SU-DHL-6 (cell line): ENCODE data around the gene SNX30.

Experiments used
- H2AFZ ChIP-seq: fragments of 200-600 bp; sonication (generic); 2 replicates; pipeline ENCODE4 v1.6.1; 2014; ENCODE audit warnings: low read depth, mild to moderate bottlenecking, moderate library complexity, mixed read lengths, antibody characterized with exemption, low read length; ENCODE audit not compliant: severe bottlenecking
- H3F3A ChIP-seq: fragments of 200-600 bp; shearing (Covaris generic); 2 replicates; pipeline ENCODE4 v1.6.0; 2016; ENCODE audit warnings: antibody characterized with exemption, mild to moderate bottlenecking; ENCODE audit not compliant: insufficient read depth
- H3K27ac ChIP-seq: fragments of 200-600 bp; sonication (generic); 2 replicates; pipeline ENCODE4 v1.5.1; 2016; ENCODE audit warnings: low read depth, mild to moderate bottlenecking, low read length, moderate library complexity, mixed read lengths
- H3K27me3 ChIP-seq: fragments of 200-600 bp; sonication (generic), shearing (Covaris generic); 2 replicates; pipeline ENCODE4 v1.6.0; 2014; ENCODE audit warnings: mild to moderate bottlenecking, low read length
- H3K36me3 ChIP-seq: fragments of 200-600 bp; sonication (generic); 2 replicates; pipeline ENCODE4 v1.6.1; 2014; ENCODE audit warnings: mild to moderate bottlenecking, low read length, mixed read lengths
- H3K4me2 ChIP-seq: fragments of 300-600, 200-600 bp; shearing (Covaris generic), sonication (generic); 2 replicates; pipeline ENCODE4 v1.6.0; 2014; ENCODE audit warnings: low read length, low read depth, mild to moderate bottlenecking; ENCODE audit not compliant: poor library complexity, severe bottlenecking
- H3K4me3 ChIP-seq: fragments of 200-600 bp; sonication (generic); 2 replicates; pipeline ENCODE4 v1.5.1; 2014; ENCODE audit warnings: antibody characterized with exemption, low read length, mild to moderate bottlenecking, mixed read lengths; ENCODE audit not compliant: insufficient read depth, poor library complexity, severe bottlenecking
- H3K79me2 ChIP-seq: fragments of 200-600 bp; sonication (generic); 2 replicates; pipeline ENCODE4 v1.6.1; 2014; ENCODE audit warnings: mild to moderate bottlenecking, low read length, moderate library complexity; ENCODE audit not compliant: insufficient read depth
- H3K9ac ChIP-seq: fragments of 200-600 bp; sonication (generic); 2 replicates; pipeline ENCODE4 v1.7.0; 2014; ENCODE audit warnings: mild to moderate bottlenecking, low read length
- H3K9me2 ChIP-seq: fragments of 200-600 bp; sonication (generic); replicated peaks from 2 replicates; pipeline ENCODE4 v1.6.1; 2014; ENCODE audit warnings: low read length; ENCODE audit not compliant: insufficient read depth
- H3K9me3 ChIP-seq: fragments of 200-600 bp; sonication (generic); 2 replicates; pipeline ENCODE4 v1.6.1; 2014; ENCODE audit warnings: low read length, mixed read lengths; ENCODE audit not compliant: insufficient read depth
- H4K20me1 ChIP-seq: fragments of 200-600 bp; sonication (generic); 2 replicates; pipeline ENCODE4 v1.6.1; 2014; ENCODE audit warnings: low read depth, mild to moderate bottlenecking, antibody characterized with exemption, low read length, moderate library complexity, mixed read lengths
- CTCF ChIP-seq: fragments of 200-600 bp; sonication (generic); IDR thresholded peaks from one replicate; pipeline ENCODE4 v1.5.1; 2017; ENCODE audit warnings: antibody characterized with exemption, mild to moderate bottlenecking, low read length, moderate library complexity; ENCODE audit not compliant: insufficient read depth, poor library complexity, severe bottlenecking
- EZH2phosphoT487 ChIP-seq: fragments of 200-600 bp; sonication (generic), shearing (Covaris generic); conservative IDR thresholded peaks from 2 replicates; pipeline ENCODE4 v1.6.1; 2018; ENCODE audit warnings: mild to moderate bottlenecking, antibody characterized with exemption, low read length, moderate library complexity, mixed read lengths

Gene SNX30

GRCh38 chr9:112831281-112831851, 80.8 kb downstream of the SNX30 start:
- Histone ChIP-seq H3K27ac (no peak overlapping the region), H3K79me2 (no peaks in the 10 kb centered on the region), H3K4me3 (no peak overlapping the region), H3K9me2 (no peaks in the 10 kb centered on the region), H3K9ac (no peak overlapping the region), H2AFZ (no peak overlapping the region), H3K36me3 (no peaks in the 10 kb centered on the region), H3K4me2 (no peak overlapping the region), H3K27me3 (no peaks in the 10 kb centered on the region), H3F3A (no peaks in the 10 kb centered on the region), H4K20me1 (no peaks in the 10 kb centered on the region), H3K9me3 (no peaks in the 10 kb centered on the region)
- no peak for TF ChIP-seq EZH2phosphoT487
- no peak for TF ChIP-seq CTCF

- no peak overlapping the region for H3K4me3 ChIP-seq
- H2AFZ ChIP-seq: no peak overlapping the region
- no peak for TF ChIP-seq EZH2phosphoT487
- TF ChIP-seq CTCF: no peak
- H3F3A ChIP-seq: no peaks in the 10 kb centered on the region
- no peaks in the 10 kb centered on the region for H3K36me3 ChIP-seq
- no peaks in the 10 kb centered on the region for H3K27me3 ChIP-seq
- no peaks in the 10 kb centered on the region for H3K79me2 ChIP-seq
- H3K4me2 ChIP-seq: no peak overlapping the region
- no peaks in the 10 kb centered on the region for H3K9me2 ChIP-seq
- H3K27ac ChIP-seq: no peak overlapping the region
- no peak overlapping the region for H3K9ac ChIP-seq
- no peaks in the 10 kb centered on the region for H4K20me1 ChIP-seq
- no peaks in the 10 kb centered on the region for H3K9me3 ChIP-seq
Observed at GRCh38 chr9:112831969-112832368, 81.4 kb downstream of the SNX30 start.

- Histone ChIP-seq H4K20me1 (no peaks in the 10 kb centered on the region), H3K9ac (no peak overlapping the region), H3K9me3 (no peaks in the 10 kb centered on the region), H3K4me3 (no peak overlapping the region), H2AFZ (no peak overlapping the region), H3K9me2 (no peaks in the 10 kb centered on the region), H3K27me3 (no peaks in the 10 kb centered on the region), H3K36me3 (no peaks in the 10 kb centered on the region), H3K4me2 (no peak overlapping the region), H3F3A (no peaks in the 10 kb centered on the region), H3K79me2 (no peaks in the 10 kb centered on the region), H3K27ac (no peak overlapping the region)
- TF ChIP-seq EZH2phosphoT487: no peak
- TF ChIP-seq CTCF: no peak
Observed at GRCh38 chr9:112833081-112833480, 82.5 kb downstream of the SNX30 start.
